Endothelial cell of umbilical vein (primary cell): ENCODE measurements around the gene NME4. TPM values are rescaled to one million over a fixed set of nuclear protein-coding genes. Genes with fewer than 3 reads are reported as not detected.

Experiments
- BruUV-seq: library from RNA; stranded (reverse); fragments of 400-500 nt; replicated peaks from 2 replicates; lab custom pipeline; 2021; lab: Mats Ljungman, UMichigan
- CTCF ChIA-PET: fragments of 300-600, 350-600 bp; sonication (Branson Sonifier 250); formaldehyde crosslinking; loops from one replicate; lab custom pipeline; 2021; ENCODE audit warnings: antibody characterized with exemption, inconsistent platforms; lab: Charles Lee
- POLR2A ChIA-PET: fragments of 300-600, 350-600 bp; sonication (Branson Sonifier 250); formaldehyde crosslinking; loops from one replicate; lab custom pipeline; 2021; ENCODE audit warnings: antibody characterized with exemption, inconsistent platforms; lab: Charles Lee
- DNase-seq: peaks from one replicate; pipeline ENCODE4 v3.0.0-alpha.2; 2011; ENCODE audit warnings: low read depth, low spot score
- FAIRE-seq: peaks from 2 replicates; lab custom pipeline; 2011; peaks lifted over from hg19 to GRCh38; lab: Jason Lieb, UNC
- H2AFZ ChIP-seq: 2 replicates; pipeline ENCODE4 v1.6.0; 2012; ENCODE audit warnings: low read depth, low read length, control low read depth, inconsistent platforms
- H3K27ac ChIP-seq: 2 replicates; pipeline ENCODE4 v1.5.1; 2011; ENCODE audit warnings: low read depth, mild to moderate bottlenecking, control low read depth, low read length, moderate library complexity; ENCODE audit not compliant: insufficient read depth
- H3K27me3 ChIP-seq, 2 experiments: 2 replicates each; pipeline versions ENCODE4 v1.6.0 to v1.6.1; 2011; ENCODE audit warnings: low read length in 2 of 2, mixed read lengths in 1 of 2; ENCODE audit not compliant: control insufficient read depth in 2 of 2, insufficient read depth in 2 of 2
- H3K36me3 ChIP-seq, 2 experiments: 2 replicates in 1 of 2; 3 replicates in 1 of 2; pipeline ENCODE4 v1.5.1; 2011; ENCODE audit warnings: low read length in 2 of 2, mild to moderate bottlenecking in 1 of 2, moderate library complexity in 1 of 2; ENCODE audit not compliant: control insufficient read depth in 2 of 2, insufficient read depth in 2 of 2; ENCODE audit errors: extremely low read depth in 1 of 2
- H3K4me1 ChIP-seq: 3 replicates; pipeline ENCODE4 v1.5.1; 2011; ENCODE audit warnings: mild to moderate bottlenecking, low read length; ENCODE audit not compliant: control insufficient read depth, insufficient read depth; ENCODE audit errors: extremely low read depth
- H3K4me2 ChIP-seq: 2 replicates; pipeline ENCODE4 v1.6.1; 2011; ENCODE audit warnings: low read length, control low read depth, mixed read lengths; ENCODE audit not compliant: insufficient read depth
- H3K4me3 ChIP-seq, 3 experiments: fragments of 200-600 bp in 1 of 3; sonication (generic), shearing (Covaris generic) in 1 of 3; replicated peaks in 1 of 3; 2 replicates each; pipeline ENCODE4 v1.5.1; 2011 to 2016; ENCODE audit warnings: control low read depth in 3 of 3, low read length in 3 of 3, mild to moderate bottlenecking in 2 of 3, inconsistent platforms in 1 of 3, low read depth in 1 of 3, moderate library complexity in 1 of 3; ENCODE audit not compliant: insufficient read depth in 1 of 3
- H3K79me2 ChIP-seq: 2 replicates; pipeline ENCODE4 v1.6.0; 2012; ENCODE audit warnings: low read length, inconsistent platforms; ENCODE audit not compliant: control insufficient read depth, insufficient read depth
- H3K9ac ChIP-seq: replicated peaks from 2 replicates; pipeline ENCODE3; 2011; ENCODE audit warnings: low read length, control low read depth; ENCODE audit not compliant: insufficient read depth; ENCODE audit errors: extremely low read depth
- H3K9me1 ChIP-seq: replicated peaks from 3 replicates; pipeline ENCODE4 v1.6.0; 2011; ENCODE audit warnings: mild to moderate bottlenecking, low read length; ENCODE audit not compliant: control insufficient read depth, insufficient read depth; ENCODE audit errors: extremely low read depth
- H3K9me3 ChIP-seq: replicated peaks from 2 replicates; pipeline ENCODE4 v1.5.1; 2012; ENCODE audit warnings: low read length, inconsistent platforms; ENCODE audit not compliant: control insufficient read depth, insufficient read depth
- H4K20me1 ChIP-seq: replicated peaks from 2 replicates; pipeline ENCODE3; 2011; ENCODE audit warnings: mild to moderate bottlenecking, low read length; ENCODE audit not compliant: control insufficient read depth, insufficient read depth; ENCODE audit errors: extremely low read depth
- EZH2 ChIP-seq: IDR thresholded peaks from 2 replicates; pipeline ENCODE4 v1.6.1; 2012; ENCODE audit warnings: borderline replicate concordance, low read depth, mild to moderate bottlenecking, moderate library complexity, low read length, inconsistent platforms; ENCODE audit not compliant: severe bottlenecking
- FOS ChIP-seq: IDR thresholded peaks from 2 replicates; pipeline ENCODE4 v1.6.1; 2011; ENCODE audit warnings: mild to moderate bottlenecking, low read length, moderate library complexity, borderline replicate concordance; ENCODE audit not compliant: insufficient read depth
- GATA2 ChIP-seq: IDR thresholded peaks from 2 replicates; pipeline ENCODE4 v1.7.0; 2011; ENCODE audit warnings: low read depth, mild to moderate bottlenecking, moderate library complexity, mixed read lengths, low read length; ENCODE audit not compliant: insufficient read length, insufficient read depth
- JUN ChIP-seq: IDR thresholded peaks from 2 replicates; pipeline ENCODE4 v1.6.1; 2011; ENCODE audit warnings: borderline replicate concordance, low read depth; ENCODE audit not compliant: insufficient read length, insufficient read depth
- MAX ChIP-seq: IDR thresholded peaks from 2 replicates; pipeline ENCODE4 v1.6.1; 2011; ENCODE audit not compliant: insufficient read depth, insufficient read length
- MYC ChIP-seq: IDR thresholded peaks from one replicate; pipeline ENCODE4 v1.6.1; 2011; ENCODE audit warnings: mild to moderate bottlenecking, low read depth, low read length
- POLR2A ChIP-seq: IDR thresholded peaks from 2 replicates; pipeline ENCODE4 v1.6.1; 2012; ENCODE audit warnings: low read depth, mild to moderate bottlenecking, control low read depth, low read length
- POLR2AphosphoS5 ChIP-seq: IDR thresholded peaks from 2 replicates; pipeline ENCODE4 v1.6.1; 2012; ENCODE audit warnings: low read depth, mild to moderate bottlenecking, control low read depth, low read length, moderate library complexity; ENCODE audit not compliant: insufficient read depth
- dilution Hi-C: fragments of 300-500 bp; cut with MboI; formaldehyde crosslinking; loops from one replicate; pipeline ENCODE4 v1.15.0; 2019; ENCODE audit warnings: low sequenced_read_pairs; ENCODE audit not compliant: extremely low pct_ligation_motif_present
- intact Hi-C: fragments of 100-400 bp; cut with micrococcal nuclease; formaldehyde crosslinking; loops from one replicate; pipeline ENCODE4 v1.10.0; 2022
- polyA plus RNA-seq, 4 experiments: library from polyadenylated mRNA; depleted of rRNA in 3 of 4; stranded (reverse) in 3 of 4; unstranded in 1 of 4; fragments of >200 nt; gene quantifications; 2 replicates each; pipeline versions ENCODE4 v1.2.1 to v1.2.3, GENCODE V29; 2011 to 2012; ENCODE audit warnings: missing spikeins in 1 of 4
- total RNA-seq: library from RNA; stranded (reverse); gene quantifications from 2 replicates; pipeline ENCODE4 v1.2.3, GENCODE V29; 2021
- TF ChIP-seq, protein P1 (sequence below), 2 donors: IDR thresholded peaks; 1 replicate in 1 of 2; 2 replicates in 1 of 2; pipeline ENCODE4 v1.5.1; 2011; ENCODE audit warnings: low read length in 2 of 2, mild to moderate bottlenecking in 2 of 2, moderate library complexity in 2 of 2, control low read depth in 1 of 2, inconsistent platforms in 1 of 2, low read depth in 1 of 2; ENCODE audit not compliant: insufficient read depth in 1 of 2; ENCODE audit errors: extremely low read depth in 1 of 2

NME4 gene
- total and polyA plus RNA-seq, 2 donors (not counting 3 experiments of a cell fraction or from before 2014, with no cell fraction given) = 170 to 264 TPM

- Histone ChIP-seq H3K4me2 (no peak overlapping the region), H4K20me1 (no peaks in the 10 kb centered on the region), H3K27ac (no peak overlapping the region), H3K36me3 (peaks cover 0 to 9% of the 10 kb centered on the region in 2 experiments), H2AFZ (no peak overlapping the region), H3K27me3 (no peaks in the 10 kb centered on the region), H3K4me1 (no peaks in the 10 kb centered on the region), H3K9ac (no peak overlapping the region), H3K79me2 (no peaks in the 10 kb centered on the region), H3K9me1 (no peaks in the 10 kb centered on the region), H3K9me3 (no peaks in the 10 kb centered on the region), H3K4me3 (no peak overlapping the region)
- TF ChIP-seq, protein P1, sequence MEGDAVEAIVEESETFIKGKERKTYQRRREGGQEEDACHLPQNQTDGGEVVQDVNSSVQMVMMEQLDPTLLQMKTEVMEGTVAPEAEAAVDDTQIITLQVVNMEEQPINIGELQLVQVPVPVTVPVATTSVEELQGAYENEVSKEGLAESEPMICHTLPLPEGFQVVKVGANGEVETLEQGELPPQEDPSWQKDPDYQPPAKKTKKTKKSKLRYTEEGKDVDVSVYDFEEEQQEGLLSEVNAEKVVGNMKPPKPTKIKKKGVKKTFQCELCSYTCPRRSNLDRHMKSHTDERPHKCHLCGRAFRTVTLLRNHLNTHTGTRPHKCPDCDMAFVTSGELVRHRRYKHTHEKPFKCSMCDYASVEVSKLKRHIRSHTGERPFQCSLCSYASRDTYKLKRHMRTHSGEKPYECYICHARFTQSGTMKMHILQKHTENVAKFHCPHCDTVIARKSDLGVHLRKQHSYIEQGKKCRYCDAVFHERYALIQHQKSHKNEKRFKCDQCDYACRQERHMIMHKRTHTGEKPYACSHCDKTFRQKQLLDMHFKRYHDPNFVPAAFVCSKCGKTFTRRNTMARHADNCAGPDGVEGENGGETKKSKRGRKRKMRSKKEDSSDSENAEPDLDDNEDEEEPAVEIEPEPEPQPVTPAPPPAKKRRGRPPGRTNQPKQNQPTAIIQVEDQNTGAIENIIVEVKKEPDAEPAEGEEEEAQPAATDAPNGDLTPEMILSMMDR (IDR thresholded peaks at IDR 0.05; ENCODE audit: extremely low read depth in 1 of 2, insufficient read depth in 1 of 2, low read depth in 1 of 2, low read length in 2 of 2) = no peak
- TF ChIP-seq MYC (no peak), POLR2A (no peak), FOS (no peak), MAX (no peak), POLR2AphosphoS5 (no peak), GATA2 (no peak), JUN (no peak), EZH2 (no peak)
- dilution Hi-C loops (no loop called here), intact Hi-C loops (no loop called here)
- ChIA-PET CTCF (interaction anchor here (0.6 to 4.8 kb wide), 15 partner anchors 8 to 297 kb away, joined by 3 to 130 read pairs (median 7); partner anchors contain the start of genes AXIN1, HBQ1 and LUC7L), POLR2A (no interaction called here)
- FAIRE-seq (no peak), DNase-seq (no peak)
- no TSS peak for BruUV-seq
Measured at GRCh38 chr16:363110-363765, 33.8 kb upstream of the NME4 start.
